Measurements from ENCODE around the gene RARRES2.

Gene RARRES2

DNA sequence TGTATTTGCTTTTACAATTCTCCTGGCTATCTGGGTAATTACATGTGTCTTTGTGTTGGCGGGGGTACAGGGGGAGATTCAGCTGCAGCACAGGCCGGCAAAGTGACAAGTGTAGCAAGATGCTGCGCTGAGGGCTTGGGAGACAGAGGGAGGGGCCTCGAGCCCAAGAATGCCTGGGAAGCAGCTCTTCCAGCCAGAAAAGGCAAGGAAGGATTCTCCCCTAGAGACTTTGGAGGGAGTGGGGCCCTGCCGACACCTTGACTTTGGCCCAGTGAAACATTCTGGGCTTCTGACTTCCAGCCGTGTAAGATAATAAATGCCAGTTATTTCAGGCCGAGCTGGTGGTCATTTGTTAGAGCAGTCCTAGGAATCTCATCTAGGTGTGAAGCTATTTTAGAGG is 20.0 kb upstream of the RARRES2 start:
- DNase-seq: no peak

DNA sequence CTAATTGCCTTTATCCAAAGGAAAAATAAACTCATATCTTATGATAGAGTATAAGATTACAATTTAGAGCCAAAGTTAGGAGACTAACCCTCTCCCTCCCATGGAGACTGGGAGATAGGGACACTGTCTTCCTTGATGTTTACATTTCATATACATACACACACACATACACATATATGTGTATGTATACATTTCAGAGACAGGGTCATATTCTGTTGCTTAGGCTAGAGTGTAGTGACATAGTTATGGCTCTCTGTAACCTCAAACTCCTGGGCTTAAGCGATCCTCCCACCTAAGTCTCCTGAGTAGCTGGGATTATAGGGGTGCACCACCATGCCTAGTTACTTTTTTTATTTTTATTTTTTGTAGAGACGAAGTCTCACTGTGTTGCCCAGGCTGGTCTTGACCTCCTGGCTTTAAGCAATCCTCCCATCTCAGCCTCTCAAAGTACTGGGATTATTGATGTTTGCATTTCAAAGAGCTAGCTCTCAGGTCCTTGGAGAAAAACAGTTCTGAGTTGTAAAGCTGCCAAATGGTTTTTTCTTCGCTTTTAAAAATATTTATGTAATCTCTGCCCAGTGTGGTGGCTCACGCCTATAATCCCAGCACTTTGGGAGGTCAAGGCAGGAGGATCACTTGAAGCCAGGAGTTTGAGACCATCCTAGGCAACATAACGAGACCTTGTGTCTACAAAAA is 19.1 kb upstream of the RARRES2 start:
- DNase-seq: no peak

DNA sequence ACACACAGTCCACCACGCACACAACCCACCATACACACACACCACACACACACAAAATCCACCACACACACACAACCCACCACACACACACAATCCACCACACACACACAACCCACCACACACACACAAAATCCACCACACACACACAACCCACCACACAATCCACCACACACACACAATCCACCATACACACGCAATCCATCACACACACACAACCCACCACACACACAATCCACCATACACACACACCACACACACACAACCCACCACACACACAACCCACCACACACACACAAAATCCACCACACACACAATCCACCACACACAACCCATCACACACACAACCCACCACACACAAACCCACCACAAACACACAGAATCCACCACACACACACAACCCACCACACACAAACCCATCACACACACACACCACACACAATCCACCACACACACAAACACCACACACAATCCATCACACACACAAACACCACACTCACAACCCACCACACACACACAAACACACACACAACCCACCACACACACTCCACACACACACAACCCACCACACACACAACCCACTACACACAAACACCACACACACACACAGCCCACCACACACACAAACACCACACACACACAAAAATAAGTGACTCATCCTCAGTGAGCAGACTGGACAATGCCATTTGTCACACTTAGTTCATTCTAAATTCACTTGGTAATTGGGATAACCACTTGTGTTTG is 18.4 kb upstream of the RARRES2 start:
- no peak for DNase-seq

DNA sequence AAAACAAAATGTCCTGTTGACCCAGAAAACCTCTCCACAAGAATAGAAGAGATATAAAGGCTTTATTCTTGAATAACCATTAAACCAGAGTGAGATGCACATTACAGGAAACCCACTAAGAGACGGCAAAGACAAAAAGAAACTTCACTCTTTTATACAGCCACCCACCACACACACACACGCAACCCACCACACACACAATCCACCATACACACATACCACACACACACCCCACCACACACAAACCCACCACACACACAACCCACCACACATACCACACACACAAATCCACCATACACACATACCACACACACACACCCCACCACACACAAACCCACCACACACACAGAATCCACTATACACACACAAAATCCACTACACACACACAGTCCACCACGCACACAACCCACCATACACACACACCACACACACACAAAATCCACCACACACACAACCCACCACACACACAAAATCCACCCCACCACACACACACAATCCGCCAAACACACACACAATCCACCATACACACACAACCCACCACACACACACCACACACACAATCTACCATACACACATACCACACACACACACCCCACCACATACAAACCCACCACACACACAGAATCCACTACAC is 17.7 kb upstream of the RARRES2 start:
- peak; percentile 29 for DNase-seq

DNA sequence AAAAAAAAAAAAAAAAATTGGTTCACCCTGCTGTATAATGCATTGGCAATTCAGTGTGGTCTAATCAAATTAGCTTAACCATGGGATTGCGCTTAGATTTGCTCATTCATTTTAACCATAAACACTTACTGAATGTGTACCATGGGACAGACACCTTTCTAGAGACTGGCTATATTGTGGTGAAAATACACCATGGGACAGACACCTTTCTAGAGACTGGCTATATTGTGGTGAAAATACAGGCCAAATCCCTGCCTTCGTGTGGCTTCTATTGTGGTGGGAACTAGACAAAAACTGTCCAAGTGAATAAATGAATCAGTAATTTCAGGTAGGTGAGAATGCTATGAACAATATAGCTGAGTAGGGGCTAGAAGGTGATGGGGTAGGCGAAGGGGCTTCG is 17.0 kb upstream of the RARRES2 start:
- no peak for DNase-seq

DNA sequence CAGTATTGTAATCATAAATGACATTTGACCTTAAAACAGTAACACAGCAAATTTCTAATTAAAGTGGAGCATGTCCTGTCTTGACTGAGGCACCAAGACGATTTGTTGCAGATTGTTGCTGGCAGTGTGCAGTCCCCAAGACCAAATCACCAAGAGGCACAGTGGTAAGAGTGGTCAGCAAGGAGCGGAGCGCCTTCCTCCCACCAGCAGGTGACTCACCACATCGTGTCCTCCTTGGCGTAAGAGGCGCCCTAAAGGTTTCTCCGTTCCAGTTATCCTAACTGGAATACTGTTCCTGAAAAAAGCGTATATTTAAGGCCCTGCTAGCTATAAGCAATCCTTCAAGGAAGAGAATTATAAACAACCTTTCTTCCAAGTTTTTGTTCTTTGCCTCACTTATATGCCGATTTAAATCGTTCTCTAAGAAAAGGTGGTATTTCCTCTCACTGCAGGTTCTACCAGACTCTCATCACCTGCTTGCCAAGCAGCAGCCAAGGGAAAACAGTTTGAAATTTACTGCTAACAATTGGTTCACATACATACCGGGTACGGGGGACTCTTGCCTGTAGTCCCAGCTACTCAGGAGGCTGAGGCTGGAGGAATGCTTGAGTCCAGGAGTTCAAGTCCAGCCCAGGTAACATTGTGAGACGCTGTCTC is 16.5 kb upstream of the RARRES2 start:
- DNase-seq: no peak

DNA sequence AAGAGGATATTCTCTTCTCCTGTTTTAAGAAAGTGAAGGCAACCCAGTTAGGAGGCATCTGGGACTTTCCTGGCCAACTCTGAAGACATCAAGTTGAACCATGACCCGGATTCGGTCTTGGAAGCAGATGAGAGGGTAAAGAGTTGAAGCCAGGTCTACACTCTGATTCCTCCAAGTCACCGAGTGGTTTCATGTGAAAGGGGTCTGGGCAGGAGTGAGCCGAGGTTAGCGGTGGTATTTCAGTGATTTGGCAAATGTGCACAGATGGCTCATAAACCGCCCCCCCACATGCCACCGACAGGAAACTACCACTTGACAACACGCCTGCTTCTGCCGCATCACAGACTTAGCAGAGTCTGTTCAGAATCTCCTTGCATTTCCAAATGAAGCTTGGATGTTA is 15.8 kb upstream of the RARRES2 start:
- DNase-seq: peak; percentile 87

DNA sequence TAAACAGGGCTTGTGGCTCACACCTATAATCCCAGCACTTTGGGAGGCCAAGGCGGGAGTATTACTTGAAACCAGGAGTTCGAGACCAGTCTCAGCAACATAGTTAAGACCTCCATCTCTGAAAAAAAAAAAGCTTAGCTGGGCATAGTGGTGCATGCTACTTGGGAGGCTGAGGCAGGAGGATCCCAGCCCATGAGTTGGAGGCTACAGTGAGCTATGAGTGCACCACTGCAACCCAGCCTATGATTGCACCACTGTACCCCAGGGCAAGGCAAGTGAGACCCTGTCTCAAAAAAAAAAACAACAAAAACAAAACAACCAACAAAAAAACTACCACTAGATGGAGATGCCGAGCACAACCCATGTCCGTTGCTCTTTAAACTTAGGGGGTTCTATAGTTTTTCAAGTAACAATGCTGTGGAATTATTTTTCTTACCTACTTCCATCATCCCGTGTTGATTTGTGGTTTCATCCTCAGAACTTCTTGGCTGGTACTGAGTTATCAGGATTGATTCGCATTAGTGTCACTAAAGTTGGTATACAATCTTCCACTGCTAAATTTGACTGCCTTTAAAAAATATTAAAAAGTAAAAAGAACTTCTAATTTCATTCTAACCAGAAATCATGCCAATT is 15.0 kb upstream of the RARRES2 start:
- DNase-seq: peak; percentile 44

DNA sequence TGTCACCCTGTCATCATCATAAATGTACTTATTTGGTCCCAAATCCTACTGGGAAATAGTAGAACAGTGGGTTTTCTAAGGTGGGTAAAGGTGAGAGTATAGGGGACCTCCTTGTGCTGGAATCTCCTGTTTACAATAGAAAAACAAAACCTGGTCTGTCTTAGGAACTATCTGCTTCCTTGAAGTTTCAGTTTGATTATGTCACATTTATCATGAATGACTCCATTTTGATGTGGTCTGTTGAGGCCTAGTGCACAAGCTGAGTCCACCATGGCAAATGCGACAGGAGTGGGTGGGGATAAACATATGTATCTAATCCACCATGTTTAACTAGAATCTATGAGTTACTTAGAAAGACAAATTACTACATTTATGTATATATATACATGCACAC is 14.2 kb upstream of the RARRES2 start:
- DNase-seq: no peak

DNA sequence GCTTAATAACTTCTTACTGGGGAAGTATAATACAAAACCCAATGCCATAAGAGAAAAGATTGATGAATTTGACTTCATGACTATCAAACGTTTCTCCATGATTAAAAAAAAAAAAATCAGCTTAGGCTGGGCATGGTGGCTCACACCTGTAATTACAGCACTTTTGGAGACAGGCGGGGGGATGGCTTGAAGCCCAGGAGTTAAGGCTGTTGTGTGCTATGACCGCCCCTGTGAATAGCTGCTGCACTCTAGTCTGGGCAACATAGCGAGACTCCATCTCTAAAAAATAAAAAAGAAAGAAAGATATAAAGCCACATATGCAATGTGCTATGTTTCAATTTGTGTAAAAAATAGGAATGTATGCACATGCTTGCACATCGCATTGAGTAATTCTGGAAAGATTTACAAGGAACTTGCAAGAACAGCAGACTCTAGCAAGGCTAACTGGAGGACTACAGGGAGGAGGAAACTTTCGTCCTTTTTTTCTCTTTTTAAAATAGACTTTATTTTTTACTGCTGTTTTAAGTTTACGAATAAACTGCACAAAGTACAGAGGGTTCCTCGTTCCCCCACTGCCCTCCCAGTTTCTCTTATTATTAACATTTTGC is 10.3 kb upstream of the RARRES2 start:
- DNase-seq: no peak

DNA sequence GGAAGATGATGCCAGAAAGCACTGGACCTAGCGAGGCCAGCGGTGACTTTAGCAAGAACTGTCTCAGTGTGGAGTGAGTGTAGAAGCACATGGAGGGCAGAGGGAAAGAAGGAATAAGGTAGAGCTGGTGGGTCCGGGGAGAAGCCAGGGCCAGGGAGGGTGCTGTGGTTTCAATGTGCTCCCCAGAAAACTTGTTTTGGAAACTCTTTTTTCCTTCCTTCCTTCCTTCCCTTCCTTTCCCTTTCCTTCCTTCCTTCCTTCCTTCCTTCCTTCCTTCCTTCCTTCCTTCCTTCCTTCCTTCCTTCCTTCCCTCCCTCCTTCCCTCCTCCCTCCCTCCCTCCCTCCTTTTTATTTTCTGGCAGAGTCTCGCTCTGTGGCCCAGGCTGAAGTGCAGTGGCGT is 5.5 kb upstream of the RARRES2 start:
- DNase-seq: no peak

DNA sequence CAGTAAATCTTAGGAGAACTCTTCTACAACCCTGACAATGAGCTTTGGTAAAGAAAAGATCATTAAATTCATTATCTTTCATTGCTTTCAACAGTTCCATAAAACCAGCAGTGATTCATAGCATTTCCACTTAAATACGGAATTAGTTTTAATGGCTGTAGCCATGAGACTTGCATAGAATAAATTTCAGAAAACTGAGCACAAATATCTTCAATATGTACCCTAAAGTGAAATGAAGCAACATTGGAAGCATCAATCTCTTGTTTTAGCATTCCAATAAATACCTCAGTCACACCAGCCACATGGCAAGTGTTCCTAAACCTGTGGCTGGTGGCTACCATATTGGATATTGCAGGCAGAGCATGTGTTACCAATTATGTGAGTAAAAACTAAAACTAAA is 3.6 kb upstream of the RARRES2 start:
- DNase-seq: no peak

DNA sequence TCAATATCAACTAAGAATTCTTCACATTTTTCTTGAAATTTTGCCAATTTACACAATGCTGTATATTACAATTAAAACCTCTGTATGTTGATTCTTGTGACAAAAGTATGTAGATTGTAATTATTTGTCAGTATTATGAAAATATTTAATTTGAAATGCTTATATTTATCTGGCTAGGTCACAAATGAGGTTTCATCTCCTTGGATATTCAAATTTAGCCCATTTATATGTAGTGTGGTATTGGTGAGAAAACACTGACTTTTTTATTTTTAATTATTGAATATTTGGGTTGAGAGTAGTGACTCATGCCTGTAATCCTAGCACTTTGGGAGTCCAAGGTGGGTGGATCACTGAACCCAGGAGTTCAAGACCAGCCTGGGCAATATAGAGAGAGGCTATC is 2.9 kb upstream of the RARRES2 start:
- no peak for DNase-seq

DNA sequence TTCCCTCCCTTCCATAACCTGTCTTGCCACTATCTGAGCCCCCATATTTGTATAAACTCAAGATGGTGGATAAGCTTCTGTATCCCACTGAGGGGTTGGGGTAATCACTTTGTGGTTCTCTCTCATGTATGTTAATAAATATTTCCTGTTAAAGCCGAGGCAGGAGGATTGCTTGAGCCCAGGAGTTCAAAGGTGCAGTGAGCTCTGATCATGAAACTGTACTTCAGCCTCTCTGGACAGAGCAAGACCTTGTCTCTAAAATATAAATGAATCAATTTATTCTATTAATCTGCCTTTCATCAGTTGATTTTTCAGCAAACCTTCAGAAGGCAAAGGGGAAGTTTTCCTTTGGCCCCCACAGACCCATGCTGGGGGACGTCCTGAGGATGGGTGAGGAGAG is 1.8 kb upstream of the RARRES2 start:
- no peak for DNase-seq

DNA sequence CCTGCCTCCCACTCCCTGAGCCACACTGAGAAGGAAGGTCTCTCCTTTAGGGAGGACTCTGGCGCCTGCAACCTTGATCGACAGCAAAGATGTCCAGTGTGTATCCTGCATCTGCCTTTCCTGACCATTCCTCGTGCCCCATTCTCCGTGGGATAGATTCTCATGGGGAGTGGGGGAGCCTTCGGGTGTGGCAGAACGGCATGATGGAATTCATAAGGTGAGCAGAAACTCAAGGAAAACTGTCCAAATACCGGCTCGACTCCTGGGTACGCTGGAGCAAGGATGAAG is 636 bp upstream of the RARRES2 start:
- no peak for DNase-seq

DNA sequence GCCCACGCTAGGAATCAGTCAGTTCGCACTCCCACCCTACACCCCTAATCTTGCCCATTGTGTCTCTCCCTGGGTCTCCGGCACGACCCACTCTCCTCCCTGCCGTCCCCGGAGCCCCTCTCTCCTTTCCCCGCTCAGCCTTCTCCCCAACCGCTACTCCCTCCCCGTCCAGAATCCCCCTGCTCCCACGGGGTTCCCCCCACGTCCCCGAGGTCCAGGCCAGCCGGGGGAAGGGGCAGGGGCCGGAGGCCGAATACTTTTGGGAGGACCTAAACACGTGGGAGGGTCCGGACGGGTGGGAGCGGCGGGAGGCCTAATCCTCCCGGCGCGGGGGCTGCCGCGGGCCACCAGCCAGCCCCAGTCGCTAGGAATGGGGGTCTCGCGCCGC is 560 bp downstream of the RARRES2 start:
- DNase-seq: no peak

DNA sequence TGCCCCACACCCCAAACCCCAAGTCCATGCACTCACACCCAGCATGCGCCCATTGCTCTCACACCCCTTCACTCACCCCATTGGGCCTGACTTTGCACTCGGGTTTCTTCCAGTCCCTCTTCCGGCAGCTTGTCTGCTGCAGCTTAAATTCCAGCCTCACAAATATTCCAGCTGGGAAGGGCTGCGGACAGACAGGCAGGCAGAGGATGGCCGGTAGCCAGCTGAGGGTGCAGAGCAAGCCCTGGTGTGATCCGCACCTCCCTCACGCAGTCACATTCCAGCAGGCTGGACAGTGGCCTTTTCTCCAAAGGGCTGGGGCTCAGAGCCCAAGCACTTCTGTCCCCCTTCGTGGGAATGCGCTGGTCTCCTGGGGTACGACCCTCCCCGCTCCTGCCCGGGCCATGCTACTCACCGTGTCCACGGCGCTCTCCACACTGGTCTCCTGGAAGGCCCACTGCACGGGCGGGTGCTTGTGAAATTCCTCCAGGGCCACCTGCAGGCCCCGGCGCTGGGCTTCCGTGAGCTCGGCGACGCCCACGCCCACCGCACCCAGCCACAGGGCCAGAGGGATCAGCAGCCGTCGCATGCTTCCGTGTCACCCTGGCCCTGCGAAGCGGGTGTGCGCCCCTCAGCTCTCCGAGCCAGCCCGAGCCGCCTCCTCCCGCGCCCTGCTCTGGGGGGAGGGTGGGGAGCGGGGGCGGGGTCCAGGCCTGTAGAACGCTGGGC is 1.2 kb downstream of the RARRES2 start:
- peak; percentile 15 for DNase-seq

DNA sequence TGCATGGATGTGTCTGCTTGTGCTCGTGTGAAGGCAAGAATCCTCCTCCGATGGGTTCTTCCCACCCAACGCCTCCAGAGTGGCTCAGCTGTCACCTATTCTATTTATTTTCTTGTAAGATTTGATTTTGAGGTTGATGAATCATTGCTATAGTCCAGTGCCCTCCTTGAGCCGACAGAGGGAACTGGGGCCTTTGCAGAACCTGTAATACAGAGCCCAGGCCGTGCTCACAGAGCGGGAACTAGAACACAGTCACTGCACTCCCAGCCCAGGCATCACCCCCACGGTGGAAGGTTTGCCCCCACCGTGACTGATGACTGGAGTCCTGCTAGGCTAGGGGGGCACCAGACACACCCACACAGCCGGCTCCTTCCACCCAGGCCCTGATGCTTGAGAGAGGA is 2.0 kb downstream of the RARRES2 start:
- no peak for DNase-seq

DNA sequence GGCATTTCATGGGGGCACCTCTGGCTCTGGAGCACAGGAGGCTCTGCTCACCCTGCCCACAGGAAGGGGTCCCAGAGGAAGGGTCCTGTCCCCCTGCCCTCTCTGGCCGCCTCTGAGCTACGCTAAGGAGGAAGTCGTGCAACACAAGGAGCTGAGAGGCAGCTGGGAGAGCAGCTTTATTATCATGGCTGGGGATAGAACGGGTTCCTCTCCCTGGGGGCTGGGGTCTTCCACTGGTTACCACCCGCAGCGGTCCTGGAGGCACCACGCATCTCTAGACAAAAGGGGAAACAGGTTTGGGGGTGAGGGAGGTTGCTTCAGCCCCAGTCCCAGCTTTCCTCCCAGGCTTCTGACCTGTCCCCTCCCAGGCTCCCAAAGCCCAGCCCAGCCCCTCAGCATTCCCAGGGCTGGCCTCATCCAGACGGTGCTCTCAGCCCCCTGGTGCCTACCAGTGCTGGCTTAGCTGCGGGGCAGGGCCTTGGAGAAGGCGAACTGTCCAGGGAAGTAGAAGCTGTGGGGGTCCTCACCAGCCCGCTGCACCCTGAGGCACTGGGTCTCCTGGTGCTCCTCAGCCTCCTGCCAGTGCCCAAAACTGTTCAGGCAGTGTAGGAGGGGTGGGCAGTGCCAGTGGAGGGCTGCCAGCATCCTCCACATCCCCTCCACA is 3.1 kb downstream of the RARRES2 start:
- no peak for DNase-seq

DNA sequence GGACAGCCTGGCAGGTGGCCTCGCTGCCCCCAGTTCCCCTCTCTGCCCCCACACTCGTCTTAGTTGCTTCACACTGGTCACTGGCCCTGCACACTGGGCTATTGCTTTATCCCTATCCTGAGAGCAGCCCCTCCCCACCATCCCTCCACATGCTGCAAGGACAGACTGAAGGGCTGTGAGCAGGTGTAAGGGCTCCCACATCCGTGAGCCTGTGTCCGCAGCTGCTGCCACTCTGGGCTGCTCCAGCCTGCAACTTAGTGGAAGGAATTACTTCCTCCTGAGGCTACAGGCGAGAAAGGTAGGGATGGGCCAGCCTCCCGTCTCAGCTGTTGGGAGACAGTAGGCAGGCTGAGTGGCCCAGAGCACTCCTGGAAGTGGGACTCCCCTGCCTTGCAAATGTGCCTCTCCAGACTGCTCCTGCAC is 3.8 kb downstream of the RARRES2 start:
- no peak for DNase-seq

DNA sequence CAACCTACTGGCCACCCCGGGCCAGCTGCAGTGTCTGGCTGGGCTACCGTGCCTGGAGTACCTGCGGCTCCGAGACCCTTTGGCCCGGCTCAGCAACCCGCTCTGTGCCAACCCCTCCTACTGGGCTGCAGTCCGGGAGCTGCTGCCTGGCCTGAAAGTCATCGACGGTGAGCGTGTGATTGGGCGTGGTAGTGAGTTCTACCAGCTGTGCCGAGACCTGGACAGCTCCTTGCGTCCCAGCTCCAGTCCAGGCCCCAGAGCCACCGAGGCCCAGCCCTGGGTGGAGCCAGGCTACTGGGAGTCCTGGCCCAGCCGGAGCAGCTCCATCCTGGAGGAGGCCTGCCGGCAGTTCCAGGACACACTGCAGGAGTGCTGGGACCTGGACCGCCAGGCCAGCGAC is 4.2 kb downstream of the RARRES2 start:
- DNase-seq: no peak

DNA sequence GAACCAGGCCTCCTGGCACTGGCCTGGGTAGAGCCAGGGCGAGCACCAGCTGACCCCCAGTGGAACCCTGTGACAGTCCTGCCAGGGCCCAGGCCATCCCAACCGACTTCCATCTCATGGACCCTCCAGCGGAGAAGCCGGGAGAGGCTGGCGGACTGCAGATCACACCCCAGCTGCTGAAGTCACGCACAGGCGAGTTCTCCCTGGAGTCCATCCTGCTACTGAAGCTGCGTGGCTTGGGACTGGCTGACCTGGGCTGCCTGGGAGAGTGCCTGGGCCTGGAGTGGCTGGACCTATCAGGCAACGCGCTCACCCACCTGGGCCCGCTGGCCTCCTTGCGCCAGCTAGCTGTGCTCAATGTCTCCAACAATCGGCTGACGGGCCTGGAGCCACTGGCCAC is 4.7 kb downstream of the RARRES2 start:
- DNase-seq: no peak
